PC-3 (cell line): ENCODE data around the gene HASPIN. TPM values are rescaled to one million over a fixed set of nuclear protein-coding genes. Genes with fewer than 3 reads are reported as not detected.

ENCODE experiments used
- ATAC-seq: fragments of 200-7000 bp; cut with Tn5 transposase; 2 replicates; pipeline ENCODE4 v1.9.1; 2020; ENCODE audit warnings: mild to moderate bottlenecking, moderate library complexity
- BruUV-seq: library from RNA; stranded (reverse); fragments of 400-500 nt; replicated peaks from 2 replicates; lab custom pipeline; 2021; lab: Mats Ljungman, UMichigan
- CTCF ChIA-PET: fragments of 300-600 bp; sonication (Branson Sonifier 250); formaldehyde crosslinking; loops from one replicate; lab custom pipeline; 2022; ENCODE audit warnings: antibody characterized with exemption; lab: Charles Lee
- POLR2A ChIA-PET: fragments of 300-600 bp; sonication (Branson Sonifier 250); formaldehyde crosslinking; loops from one replicate; lab custom pipeline; 2022; ENCODE audit warnings: antibody characterized with exemption; ENCODE audit not compliant: unreplicated experiment; lab: Charles Lee
- DNase-seq: peaks from one replicate; pipeline ENCODE4 v3.0.0-alpha.2; 2015
- H2AFZ ChIP-seq: fragments of 300-600 bp; sonication (generic); 2 replicates; pipeline ENCODE4 v1.6.0; 2016; ENCODE audit warnings: antibody characterized with exemption, low read length
- H3F3A ChIP-seq: fragments of 300-600 bp; sonication (generic); one replicate; pipeline ENCODE4 v1.6.0; 2017; ENCODE audit warnings: antibody characterized with exemption, low read length, control low read depth, mild to moderate bottlenecking; ENCODE audit not compliant: unreplicated experiment
- H3K27ac ChIP-seq: fragments of 300-600 bp; sonication (generic); 2 replicates; pipeline ENCODE4 v1.5.1; 2016; ENCODE audit warnings: mild to moderate bottlenecking, low read length
- H3K27me3 ChIP-seq: fragments of 300-600 bp; sonication (generic); 2 replicates; pipeline ENCODE4 v1.6.1; 2016; ENCODE audit warnings: low read length, mixed read lengths
- H3K36me3 ChIP-seq: fragments of 300-600 bp; sonication (generic); 2 replicates; pipeline ENCODE4 v1.6.1; 2016; ENCODE audit warnings: low read depth, mixed run types, low read length, mixed read lengths
- H3K4me1 ChIP-seq: fragments of 300-600 bp; sonication (generic); 2 replicates; pipeline ENCODE4 v1.5.1; 2016; ENCODE audit warnings: low read length; ENCODE audit not compliant: insufficient read depth
- H3K4me2 ChIP-seq: fragments of 300-600 bp; sonication (generic); 2 replicates; pipeline ENCODE4 v1.6.0; 2016; ENCODE audit warnings: low read length
- H3K4me3 ChIP-seq: fragments of 300-600 bp; sonication (generic); 2 replicates; pipeline ENCODE4 v1.5.1; 2016; ENCODE audit warnings: mild to moderate bottlenecking, low read length, mixed read lengths
- H3K79me2 ChIP-seq: fragments of 300-600 bp; sonication (generic); 2 replicates; pipeline ENCODE4 v1.6.1; 2017; ENCODE audit warnings: low read length, mixed read lengths
- H3K9ac ChIP-seq: fragments of 300-600 bp; sonication (generic); 2 replicates; pipeline ENCODE4 v1.6.0; 2016; ENCODE audit warnings: mild to moderate bottlenecking, low read length
- H3K9me2 ChIP-seq: fragments of 300-600 bp; sonication (generic); replicated peaks from 2 replicates; pipeline ENCODE4 v1.6.1; 2016; ENCODE audit warnings: mixed run types, low read length, mixed read lengths
- H3K9me3 ChIP-seq: fragments of 300-600 bp; sonication (generic); 2 replicates; pipeline ENCODE4 v1.6.1; 2016; ENCODE audit warnings: low read length, mixed read lengths
- H4K20me1 ChIP-seq: fragments of 300-600 bp; sonication (generic); 2 replicates; pipeline ENCODE4 v1.6.1; 2016; ENCODE audit warnings: low read length, mixed read lengths
- EZH2 ChIP-seq: fragments of 300-600 bp; sonication (generic); IDR thresholded peaks from one replicate; pipeline ENCODE4 v1.6.1; 2017; ENCODE audit warnings: antibody characterized with exemption, mild to moderate bottlenecking, low read length; ENCODE audit not compliant: unreplicated experiment
- EZH2phosphoT487 ChIP-seq: fragments of 300-600 bp; sonication (generic); IDR thresholded peaks from 2 replicates; pipeline ENCODE4 v1.6.1; 2018; ENCODE audit warnings: mild to moderate bottlenecking, antibody characterized with exemption, low read length, borderline replicate concordance
- intact Hi-C: fragments of 100-400 bp; cut with micrococcal nuclease; formaldehyde crosslinking; loops from 2 replicates; pipeline ENCODE4 v1.9.0; 2023
- total RNA-seq: library from RNA; depleted of rRNA; stranded (reverse); fragments of >200 nt; gene quantifications from 2 replicates; pipeline ENCODE4 v1.2.3, GENCODE V29; 2014
- TF ChIP-seq, protein P1 (sequence below): fragments of 300-600 bp; sonication (generic); conservative IDR thresholded peaks from 2 replicates; pipeline ENCODE4 v1.5.1; 2017; ENCODE audit warnings: antibody characterized with exemption, low read depth, mild to moderate bottlenecking, low read length

HASPIN gene
- total RNA-seq, 1 experiment from 2014 or later = 10.6 TPM

- ATAC-seq = no peak
- Histone ChIP-seq H3K9me2 (no peaks in the 10 kb centered on the region), H3K9ac (no peak overlapping the region), H4K20me1 (no peaks in the 10 kb centered on the region), H3K9me3 (no peaks in the 10 kb centered on the region), H3K36me3 (no peaks in the 10 kb centered on the region), H3K79me2 (no peaks in the 10 kb centered on the region), H2AFZ (no peak overlapping the region), H3F3A (no peaks in the 10 kb centered on the region), H3K27me3 (no peaks in the 10 kb centered on the region), H3K4me1 (peaks cover 4% of the 10 kb centered on the region; the same call in 1 of the 2 replicates), H3K27ac (no peak overlapping the region), H3K4me2 (no peak overlapping the region), H3K4me3 (no peak overlapping the region)
- DNase-seq = no peak
- no peak for TF ChIP-seq EZH2phosphoT487
- TF ChIP-seq, protein P1, sequence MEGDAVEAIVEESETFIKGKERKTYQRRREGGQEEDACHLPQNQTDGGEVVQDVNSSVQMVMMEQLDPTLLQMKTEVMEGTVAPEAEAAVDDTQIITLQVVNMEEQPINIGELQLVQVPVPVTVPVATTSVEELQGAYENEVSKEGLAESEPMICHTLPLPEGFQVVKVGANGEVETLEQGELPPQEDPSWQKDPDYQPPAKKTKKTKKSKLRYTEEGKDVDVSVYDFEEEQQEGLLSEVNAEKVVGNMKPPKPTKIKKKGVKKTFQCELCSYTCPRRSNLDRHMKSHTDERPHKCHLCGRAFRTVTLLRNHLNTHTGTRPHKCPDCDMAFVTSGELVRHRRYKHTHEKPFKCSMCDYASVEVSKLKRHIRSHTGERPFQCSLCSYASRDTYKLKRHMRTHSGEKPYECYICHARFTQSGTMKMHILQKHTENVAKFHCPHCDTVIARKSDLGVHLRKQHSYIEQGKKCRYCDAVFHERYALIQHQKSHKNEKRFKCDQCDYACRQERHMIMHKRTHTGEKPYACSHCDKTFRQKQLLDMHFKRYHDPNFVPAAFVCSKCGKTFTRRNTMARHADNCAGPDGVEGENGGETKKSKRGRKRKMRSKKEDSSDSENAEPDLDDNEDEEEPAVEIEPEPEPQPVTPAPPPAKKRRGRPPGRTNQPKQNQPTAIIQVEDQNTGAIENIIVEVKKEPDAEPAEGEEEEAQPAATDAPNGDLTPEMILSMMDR = no peak
- no peak for TF ChIP-seq EZH2
- ChIA-PET CTCF (no interaction called here), POLR2A (no interaction called here)
- intact Hi-C loops = no loop called here
- no TSS peak for BruUV-seq
Observed at GRCh38 chr17:3759597-3760216, 36.0 kb downstream of the HASPIN start.

DNA sequence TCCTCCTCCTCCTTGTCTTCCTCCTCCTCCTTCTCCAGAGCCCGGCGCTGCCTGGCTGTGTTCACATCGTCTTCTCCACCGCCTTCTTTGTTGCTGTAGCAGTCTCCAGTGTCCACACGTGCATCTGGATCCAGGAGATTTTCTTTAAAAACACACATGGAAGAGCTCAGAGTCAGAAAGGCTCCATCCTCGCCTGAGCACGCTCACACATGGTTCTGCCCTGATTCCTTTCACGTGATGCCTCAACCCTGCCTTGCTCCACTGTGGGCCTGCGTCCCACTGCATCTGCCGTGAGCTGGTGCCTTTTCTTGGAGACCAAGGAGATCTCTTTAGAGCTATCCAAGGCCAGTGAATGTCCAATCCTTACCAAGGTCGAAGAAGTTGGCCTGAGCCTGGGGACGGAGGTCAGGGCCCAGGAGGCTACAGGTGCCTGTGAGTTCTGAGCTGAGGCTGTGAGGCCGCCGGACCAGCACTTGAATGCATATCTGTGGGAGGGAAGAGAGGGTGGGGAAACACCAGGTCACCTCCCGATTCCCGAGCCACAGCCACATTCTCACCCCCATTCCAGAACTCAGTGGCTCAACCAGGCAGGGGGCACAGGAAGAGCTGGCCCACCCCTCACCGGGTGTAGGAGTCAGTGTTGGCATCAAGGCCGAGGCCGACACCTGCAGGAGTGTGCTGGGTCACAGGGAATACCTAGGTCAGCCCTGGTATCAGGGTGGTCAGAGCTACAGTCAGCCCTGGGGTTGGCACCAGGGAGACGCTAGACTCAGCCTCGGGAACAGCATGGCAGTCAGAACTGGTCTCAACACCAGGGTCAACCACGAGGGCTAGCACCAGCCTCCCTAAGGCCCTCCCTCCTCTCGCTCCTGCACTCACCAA, 37.6 kb downstream of the HASPIN start:
- no peak overlapping the region for H3K4me2 ChIP-seq
- ATAC-seq (no peak), DNase-seq (no peak)
- no peaks in the 10 kb centered on the region for H3K4me1 ChIP-seq
- no TSS peak for BruUV-seq
- no peaks in the 10 kb centered on the region for H4K20me1 ChIP-seq
- H3K79me2 ChIP-seq = no peaks in the 10 kb centered on the region
- no peak overlapping the region for H3K4me3 ChIP-seq
- ChIA-PET CTCF (no interaction called here), POLR2A (no interaction called here)
- intact Hi-C loops = no loop called here
- no peak overlapping the region for H3K9ac ChIP-seq
- no peak overlapping the region for H2AFZ ChIP-seq
- no peaks in the 10 kb centered on the region for H3K36me3 ChIP-seq
- no peaks in the 10 kb centered on the region for H3K9me3 ChIP-seq
- H3K27ac ChIP-seq = no peak overlapping the region
- no peaks in the 10 kb centered on the region for H3K9me2 ChIP-seq
- H3F3A ChIP-seq = no peaks in the 10 kb centered on the region
- no peaks in the 10 kb centered on the region for H3K27me3 ChIP-seq
- TF ChIP-seq EZH2 (no peak), EZH2phosphoT487 (no peak)
- TF ChIP-seq, protein P1 = no peak

GRCh38 chr17:3761918-3762380, 38.2 kb downstream of the HASPIN start:
- CTCF ChIA-PET = no interaction called here
- no TSS peak for BruUV-seq
- no peak for ATAC-seq

More at GRCh38 chr17:3761918-3762380, 38.2 kb downstream of the HASPIN start:
- POLR2A ChIA-PET = no interaction called here
- no peaks in the 10 kb centered on the region for H3K4me1 ChIP-seq
- no peaks in the 10 kb centered on the region for H3F3A ChIP-seq
- H3K36me3 ChIP-seq = no peaks in the 10 kb centered on the region
- H3K9me3 ChIP-seq = no peaks in the 10 kb centered on the region
- no peak overlapping the region for H2AFZ ChIP-seq
- DNase-seq = no peak
- H3K79me2 ChIP-seq = no peaks in the 10 kb centered on the region
- no peaks in the 10 kb centered on the region for H3K27me3 ChIP-seq
- intact Hi-C loops = no loop called here
- no peak overlapping the region for H3K27ac ChIP-seq
- TF ChIP-seq EZH2 (no peak), EZH2phosphoT487 (no peak)
- TF ChIP-seq, protein P1 = no peak
- H3K4me2 ChIP-seq = no peak overlapping the region
- no peaks in the 10 kb centered on the region for H4K20me1 ChIP-seq
- H3K4me3 ChIP-seq = no peak overlapping the region
- H3K9me2 ChIP-seq = no peaks in the 10 kb centered on the region
- H3K9ac ChIP-seq = no peak overlapping the region
